GM12873 (cell line): ENCODE measurements around the gene CCT8.

Source experiments
- TF ChIP-seq, protein P1 (sequence below): IDR thresholded peaks from 2 replicates; pipeline ENCODE4 v1.5.1; 2012; ENCODE audit warnings: low read depth, mild to moderate bottlenecking, moderate library complexity, low read length, control low read depth; ENCODE audit not compliant: insufficient read depth; ENCODE audit errors: missing control alignments

CCT8 gene

DNA sequence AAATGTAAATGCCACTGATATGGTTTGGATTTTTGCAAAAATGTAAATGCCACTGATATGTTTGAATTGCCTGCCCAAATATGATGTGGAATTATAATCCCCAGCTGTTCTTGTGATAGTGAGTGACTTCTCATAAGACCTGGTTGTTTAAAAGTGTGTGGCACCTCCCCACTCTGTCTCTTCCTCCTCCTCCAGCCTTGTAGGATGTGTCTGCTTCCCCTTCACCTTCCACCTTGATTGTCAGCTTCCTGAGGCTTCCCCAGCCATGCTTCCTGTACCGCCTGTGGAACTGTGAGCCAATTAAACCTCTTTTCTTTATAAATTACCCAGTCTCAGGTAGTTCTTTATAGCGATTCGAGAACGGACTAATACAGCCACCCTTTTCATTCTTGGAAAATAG lies 1.3 kb upstream of the CCT8 start:
- TF ChIP-seq, protein P1, sequence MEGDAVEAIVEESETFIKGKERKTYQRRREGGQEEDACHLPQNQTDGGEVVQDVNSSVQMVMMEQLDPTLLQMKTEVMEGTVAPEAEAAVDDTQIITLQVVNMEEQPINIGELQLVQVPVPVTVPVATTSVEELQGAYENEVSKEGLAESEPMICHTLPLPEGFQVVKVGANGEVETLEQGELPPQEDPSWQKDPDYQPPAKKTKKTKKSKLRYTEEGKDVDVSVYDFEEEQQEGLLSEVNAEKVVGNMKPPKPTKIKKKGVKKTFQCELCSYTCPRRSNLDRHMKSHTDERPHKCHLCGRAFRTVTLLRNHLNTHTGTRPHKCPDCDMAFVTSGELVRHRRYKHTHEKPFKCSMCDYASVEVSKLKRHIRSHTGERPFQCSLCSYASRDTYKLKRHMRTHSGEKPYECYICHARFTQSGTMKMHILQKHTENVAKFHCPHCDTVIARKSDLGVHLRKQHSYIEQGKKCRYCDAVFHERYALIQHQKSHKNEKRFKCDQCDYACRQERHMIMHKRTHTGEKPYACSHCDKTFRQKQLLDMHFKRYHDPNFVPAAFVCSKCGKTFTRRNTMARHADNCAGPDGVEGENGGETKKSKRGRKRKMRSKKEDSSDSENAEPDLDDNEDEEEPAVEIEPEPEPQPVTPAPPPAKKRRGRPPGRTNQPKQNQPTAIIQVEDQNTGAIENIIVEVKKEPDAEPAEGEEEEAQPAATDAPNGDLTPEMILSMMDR = no peak

DNA sequence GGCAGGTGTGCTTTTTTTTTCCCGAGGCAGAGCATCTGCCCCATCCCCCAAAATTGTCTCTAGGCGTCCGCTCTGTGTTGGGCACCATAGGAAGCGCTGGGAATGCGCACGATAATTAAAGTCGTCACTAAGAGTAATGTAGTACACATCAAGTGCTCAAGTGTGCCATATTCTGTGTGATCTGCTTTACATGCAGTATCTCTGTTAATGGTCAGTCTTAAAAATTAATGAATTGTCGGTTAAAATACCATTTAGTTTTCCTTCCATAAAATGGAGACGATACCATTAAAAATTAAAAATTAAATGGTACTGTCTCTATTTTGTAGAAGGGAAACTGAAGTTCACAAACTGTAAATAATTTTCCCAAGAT lies 544 bp upstream of the CCT8 start:
- TF ChIP-seq, protein P1 = no peak

DNA sequence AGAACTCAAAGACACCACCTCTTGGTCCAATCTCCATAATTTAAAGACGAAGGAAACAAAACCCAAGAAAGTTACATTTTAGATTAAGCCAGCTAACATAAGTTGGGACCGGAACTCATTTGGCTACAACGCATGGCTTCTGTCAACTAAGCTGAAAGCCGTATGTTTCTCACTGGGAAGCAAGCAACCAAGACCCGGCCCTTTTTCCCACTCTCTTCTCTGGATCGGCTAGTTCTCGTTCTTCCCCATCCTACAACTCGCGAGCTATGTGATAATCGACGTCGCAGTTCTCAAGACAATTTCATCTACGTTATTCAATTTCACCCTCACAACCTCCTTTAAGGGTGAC lies 601 bp downstream of the CCT8 start:
- TF ChIP-seq, protein P1 = no peak

DNA sequence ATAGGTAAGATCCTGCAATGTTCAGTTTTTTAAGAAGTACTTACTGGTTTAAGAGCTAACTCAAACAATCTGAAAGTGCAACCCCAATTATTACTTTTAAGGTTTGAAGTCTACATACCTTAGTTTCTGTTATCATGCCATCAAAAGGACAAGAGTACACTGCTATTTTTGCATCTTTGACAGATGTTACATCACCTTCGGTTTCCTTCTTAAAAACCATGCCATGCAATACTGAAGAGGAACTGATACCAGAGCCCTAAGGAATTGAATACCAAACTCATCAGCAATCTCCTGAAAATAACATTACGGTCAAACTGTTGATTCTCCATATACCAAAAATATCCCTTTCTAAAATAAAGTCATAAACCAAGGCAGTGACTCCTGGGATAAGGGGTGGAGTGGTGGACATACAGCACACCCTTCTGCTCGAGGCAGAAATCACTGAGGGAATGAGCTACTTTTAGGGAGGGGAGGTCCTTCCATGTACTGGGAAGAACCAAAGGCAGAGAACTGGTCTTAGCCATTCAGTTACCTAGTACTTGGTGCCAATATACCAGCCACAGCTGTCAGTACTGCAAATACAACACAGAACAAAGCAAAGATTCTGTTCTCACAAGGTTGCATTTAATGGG lies 8.5 kb downstream of the CCT8 start:
- TF ChIP-seq, protein P1 = no peak

DNA sequence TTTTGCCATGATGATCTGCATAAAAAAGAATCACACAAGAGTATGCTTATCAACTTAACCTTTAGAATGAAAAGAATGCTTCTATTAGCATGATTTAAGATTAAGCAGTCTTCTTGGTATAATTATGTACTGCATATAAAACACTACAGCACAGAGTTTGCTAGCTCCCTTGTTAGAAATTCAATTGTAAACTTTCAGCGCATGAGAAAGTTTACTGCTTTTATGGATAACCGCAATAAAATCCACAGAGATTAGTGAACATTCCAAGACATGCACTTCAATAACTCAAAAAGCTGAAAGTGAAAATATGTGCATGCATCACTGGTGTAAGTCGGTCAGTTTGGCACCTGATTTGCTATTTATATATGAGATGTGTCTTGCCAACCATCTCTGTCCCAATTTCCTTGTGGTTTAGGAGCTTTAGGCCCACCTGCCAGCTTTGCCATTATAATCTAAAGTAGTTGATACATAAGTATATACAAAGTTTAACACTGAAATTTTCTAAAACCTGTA lies 16.9 kb downstream of the CCT8 start:
- TF ChIP-seq, protein P1 = no peak

DNA sequence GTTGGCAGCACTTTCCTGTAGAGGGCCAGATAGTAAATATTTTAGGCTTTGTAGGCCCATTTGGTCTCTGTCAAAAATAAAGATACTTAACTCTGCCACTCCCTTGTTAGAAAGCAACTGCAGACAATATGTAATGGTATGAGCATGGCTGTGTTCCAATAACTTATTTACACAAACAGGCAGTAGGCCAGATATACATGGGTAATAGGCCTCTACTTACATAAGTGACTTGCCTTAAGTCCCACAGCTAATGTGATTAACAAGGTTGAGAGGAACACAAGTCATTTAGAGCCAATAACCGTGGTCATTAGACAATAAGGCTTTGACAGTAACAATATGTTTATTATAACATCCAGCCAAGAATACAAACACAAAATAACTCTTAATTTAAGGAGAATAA lies 17.4 kb downstream of the CCT8 start:
- TF ChIP-seq, protein P1 = no peak

DNA sequence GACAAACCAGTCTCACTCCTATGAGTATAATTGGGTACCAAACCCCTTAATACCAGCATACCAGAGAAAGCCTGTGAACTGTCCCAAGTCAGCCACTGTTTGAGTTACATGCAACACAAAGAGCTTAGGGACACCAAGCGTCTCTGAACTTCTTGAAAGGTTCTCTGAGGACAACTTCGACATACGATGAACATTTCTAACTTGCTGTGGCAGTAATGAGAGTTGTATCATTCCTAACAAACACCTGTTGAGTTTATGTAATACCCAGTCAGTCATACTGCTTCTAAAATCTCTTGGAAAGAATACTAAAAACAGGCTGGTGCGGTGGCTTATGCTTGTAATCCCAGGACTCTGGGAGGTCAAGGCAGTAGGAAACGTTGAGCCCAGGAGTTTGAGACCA lies 18.4 kb downstream of the CCT8 start:
- TF ChIP-seq, protein P1 = no peak

DNA sequence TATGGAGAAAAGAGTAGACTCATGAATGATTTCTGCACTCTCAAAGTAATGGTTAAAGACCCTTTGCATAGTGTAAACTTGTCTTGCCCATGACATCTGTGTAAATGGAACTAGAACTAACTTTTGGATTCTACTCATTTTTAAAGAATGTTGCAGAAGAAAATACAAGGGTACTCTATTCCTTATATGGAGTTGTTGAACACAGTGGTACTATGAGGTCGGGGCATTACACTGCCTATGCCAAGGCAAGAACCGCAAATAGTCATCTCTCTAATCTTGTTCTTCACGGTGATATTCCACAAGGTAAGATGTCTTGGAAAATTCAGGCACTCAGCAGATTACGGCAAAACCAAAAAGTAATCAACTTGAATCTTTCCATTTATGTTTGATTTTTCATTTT lies 19.8 kb downstream of the CCT8 start:
- TF ChIP-seq, protein P1 = no peak
